EH (cell line): ENCODE measurements around the gene MTMR3.
"Not testable (repeated sequence)": the region's sequence is repeated elsewhere in the genome, so short reads cannot be mapped to it uniquely, and the experiment has no call there.

ENCODE experiments used
- DNase-seq: peaks from one replicate; pipeline ENCODE4 v3.0.0-alpha.2; 2015; ENCODE audit warnings: low read depth

Gene MTMR3

DNA sequence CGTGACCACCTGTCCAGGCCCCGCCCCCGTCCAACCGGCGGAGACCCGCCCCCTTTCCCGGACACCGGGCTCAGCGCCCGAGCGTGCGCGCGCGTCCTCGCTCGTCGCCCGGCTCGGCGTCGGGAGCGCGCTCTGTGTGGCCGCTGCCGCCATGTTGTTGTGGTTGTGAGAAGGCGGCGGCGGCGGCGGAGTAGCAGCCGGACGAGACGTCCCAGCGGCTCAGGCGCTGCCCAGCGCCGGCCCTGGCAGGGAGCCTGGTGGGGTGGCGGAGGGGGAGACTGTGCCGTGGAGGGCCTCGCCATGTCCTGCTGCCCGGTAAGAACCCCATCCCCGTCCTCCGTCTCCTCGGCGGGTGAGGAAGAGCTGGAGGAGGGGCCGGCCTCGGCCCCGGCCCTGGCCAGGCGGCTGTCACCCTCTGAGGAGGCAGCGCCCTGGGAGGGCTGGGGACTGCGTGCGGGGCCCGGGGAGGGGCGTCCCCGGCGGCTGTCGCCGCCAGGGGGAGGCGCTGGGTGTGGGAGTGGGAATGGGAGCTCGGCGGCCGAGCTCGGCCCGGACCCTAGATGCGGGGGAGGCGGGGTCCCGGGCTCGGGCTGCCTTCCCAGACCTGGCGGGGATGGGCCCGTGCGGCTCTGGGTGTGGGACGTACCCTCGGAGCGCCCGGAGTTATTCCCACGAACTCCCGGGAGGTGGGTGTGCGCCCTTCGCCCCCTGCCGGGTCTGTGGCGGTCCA lies at the start of gene MTMR3:
MTMR3 (plus strand) TSS at position 130 of the 730 bp plus-strand sequence. CDS start 87,886 bp downstream, outside the sequence.
- peak; percentile 89 for DNase-seq

GRCh38 chr22:29833392-29833965 lies 49.5 kb upstream of the MTMR3 start:
- DNase-seq = no peak

DNA sequence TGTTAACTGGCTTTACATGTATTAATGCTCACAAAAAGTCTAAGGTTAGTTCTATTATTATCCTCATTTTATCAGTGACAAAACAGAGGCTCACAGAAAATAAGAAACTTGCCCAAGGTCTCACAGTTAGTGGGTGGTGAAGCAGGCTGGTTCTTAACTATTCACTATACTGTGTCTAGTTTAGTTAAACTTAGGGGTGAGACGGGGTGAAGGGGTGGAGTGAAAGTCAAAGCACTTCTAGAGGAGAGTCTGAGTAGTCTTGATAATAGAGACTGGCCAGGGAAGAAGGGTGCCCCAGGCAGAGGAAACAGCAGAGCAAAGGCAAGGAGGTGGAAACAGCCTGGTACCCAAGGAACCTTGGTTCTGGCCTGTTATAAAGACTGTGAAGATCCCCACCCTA lies 48.9 kb upstream of the MTMR3 start:
- DNase-seq = no peak

DNA sequence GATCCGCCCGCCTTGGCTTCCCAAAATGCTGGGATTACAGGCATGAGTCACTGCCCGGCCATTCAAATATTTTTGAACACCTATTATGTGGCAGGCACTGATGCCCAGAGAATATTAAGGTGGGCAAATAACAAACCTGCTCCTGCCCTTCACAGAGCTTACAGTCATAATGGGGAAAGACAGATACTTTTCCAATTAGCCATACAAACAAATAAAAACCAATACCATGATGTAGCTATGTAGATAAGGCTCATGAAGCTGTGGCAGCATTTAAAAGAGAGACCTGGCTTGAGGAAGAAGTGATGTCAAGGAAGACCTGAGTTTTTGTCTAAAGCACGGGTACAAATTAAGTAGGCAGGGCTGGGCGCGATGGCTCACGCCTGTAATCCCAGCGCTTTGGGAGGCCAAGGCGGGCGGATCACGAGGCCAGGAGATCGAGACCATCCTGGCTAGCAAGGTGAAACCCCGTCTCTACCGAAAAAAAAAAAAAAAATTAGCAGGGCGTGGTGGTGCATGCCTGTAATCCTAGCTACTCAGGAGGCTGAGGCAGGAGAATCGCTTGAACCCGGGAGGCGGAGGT lies 46.1 kb upstream of the MTMR3 start:
- DNase-seq = not testable (repeated sequence)

DNA sequence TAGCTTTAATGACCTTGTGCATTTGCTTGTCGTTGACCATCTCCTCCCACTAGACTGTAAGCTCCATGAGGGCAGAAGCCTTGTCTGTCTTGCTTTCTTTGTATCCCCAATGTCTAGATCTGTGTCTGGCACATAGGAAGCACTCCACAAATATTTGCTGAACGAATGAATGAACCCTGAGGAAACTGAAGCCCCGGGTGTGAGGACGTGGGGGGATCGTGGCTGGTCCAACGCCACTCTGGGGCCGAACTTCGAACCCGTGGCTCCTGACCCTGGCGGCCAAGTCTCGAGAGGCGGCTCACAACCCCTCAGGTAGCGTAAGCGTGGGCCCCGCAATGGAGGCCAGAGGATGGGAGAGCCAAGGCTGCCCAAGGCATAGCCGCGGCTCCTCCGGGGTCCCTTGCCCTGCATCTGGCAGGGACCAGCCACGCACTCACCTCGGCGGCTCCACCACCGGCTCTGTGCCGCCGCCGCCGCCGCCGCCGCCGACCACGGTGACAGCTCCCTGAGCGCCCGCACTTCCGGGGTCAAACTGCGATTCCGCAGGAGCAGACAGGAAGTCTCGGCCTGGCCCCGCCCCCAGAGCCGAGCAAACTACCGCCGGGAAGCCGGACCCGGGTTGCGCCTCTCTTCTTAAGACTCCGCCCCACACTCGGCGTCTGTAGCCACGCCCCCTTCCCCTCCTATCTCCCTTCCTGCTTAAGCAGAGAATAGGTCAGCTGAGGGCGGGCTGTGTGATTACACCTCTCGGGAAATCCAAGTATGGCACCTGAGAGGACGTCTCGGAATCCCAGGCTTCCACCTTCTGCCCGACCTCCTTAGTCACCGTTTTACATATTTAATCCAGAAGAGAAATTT lies 45.0 kb upstream of the MTMR3 start, which contains the start of gene ASCC2:
ASCC2 (minus strand) TSS at position 534 of the 858 bp plus-strand sequence. CDS start 5,949 bp downstream, outside the sequence.
- DNase-seq = peak; percentile 98

GRCh38 chr22:29838599-29838956 lies 44.4 kb upstream of the MTMR3 start:
- DNase-seq = no peak

DNA sequence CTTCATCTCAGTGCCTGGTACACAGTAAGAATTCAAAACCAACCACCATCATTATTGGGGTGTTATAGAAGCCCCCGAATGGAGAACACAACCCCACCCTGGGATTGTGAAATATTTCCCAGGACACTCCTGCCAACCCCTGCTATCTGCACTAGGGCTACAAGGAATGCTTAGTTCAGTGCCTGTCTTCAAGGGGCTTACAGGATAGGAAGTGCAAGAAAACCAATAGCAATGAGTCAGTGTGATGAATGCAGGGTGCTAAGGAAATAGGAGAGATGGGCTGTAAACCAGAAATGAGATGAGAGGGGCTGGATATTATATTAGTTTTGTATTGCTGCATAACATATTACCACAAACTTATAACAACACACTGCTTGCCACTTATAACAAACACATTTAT lies 43.9 kb upstream of the MTMR3 start:
- DNase-seq = no peak

DNA sequence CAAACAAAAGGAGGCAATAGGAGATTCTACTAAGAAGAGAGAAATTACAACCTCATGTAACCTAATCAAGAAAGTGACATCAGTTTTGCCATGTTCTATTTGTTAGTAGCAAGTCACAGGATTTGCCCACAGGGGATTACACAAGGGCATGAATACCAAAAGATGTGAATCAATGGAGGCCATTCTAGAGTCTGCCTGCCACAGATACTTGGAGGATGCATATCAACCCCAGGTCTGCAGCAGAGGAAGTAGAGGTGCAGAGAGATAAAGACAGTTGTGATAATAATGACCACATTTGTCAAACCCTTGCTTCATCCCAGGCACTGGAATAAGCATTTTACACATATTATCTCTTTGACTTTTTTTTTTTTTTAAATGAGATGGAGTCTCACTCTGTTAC lies 42.5 kb upstream of the MTMR3 start:
- DNase-seq = peak; percentile 29

GRCh38 chr22:29842172-29842571 lies 40.8 kb upstream of the MTMR3 start:
- no peak for DNase-seq

DNA sequence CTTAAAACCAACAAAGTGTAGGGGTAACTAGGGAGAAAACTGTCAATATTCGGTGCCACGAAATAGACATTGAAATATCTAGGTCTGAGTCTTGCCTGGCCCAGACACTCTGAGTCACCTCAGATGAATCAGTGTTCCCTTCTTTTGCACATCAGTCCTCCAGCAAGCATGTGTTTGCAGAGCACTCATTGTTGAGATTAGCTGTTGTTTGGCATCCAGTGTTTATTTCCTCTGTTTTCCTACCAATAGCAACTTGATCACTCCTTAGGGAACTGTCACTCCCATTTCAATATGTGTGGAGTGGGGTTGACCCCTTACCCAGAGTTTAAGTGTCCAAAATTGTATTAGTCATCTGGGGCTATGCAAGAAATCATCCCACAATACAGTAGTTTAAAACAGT lies 40.2 kb upstream of the MTMR3 start:
- DNase-seq = peak; percentile 83

DNA sequence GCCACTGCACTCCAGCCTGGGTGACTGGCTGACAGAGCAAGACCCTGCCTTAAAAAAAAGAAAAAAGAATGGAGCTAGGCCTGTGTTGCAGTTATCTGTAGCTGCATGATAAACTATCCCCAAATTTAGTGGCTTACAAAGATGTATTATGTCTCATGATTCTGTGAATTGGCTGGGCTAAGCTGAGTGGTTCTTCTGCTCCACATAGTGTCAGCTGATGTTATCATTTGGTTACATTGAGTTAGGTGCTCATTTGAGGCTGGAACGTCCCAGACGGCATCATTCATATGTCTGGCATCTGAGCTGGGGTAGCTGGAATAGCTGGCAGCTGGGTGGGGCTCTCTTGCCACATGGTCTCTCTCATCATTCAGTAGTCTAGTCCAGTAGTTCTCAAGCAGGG lies 36.7 kb upstream of the MTMR3 start:
- no peak for DNase-seq

GRCh38 chr22:29848111-29848510 lies 34.9 kb upstream of the MTMR3 start:
- DNase-seq = no peak

- no peak for DNase-seq
Measured at GRCh38 chr22:29854432-29854831, 28.5 kb upstream of the MTMR3 start.

- no peak for DNase-seq
Measured at GRCh38 chr22:29855611-29856181, 27.3 kb upstream of the MTMR3 start.

- DNase-seq = no peak
Measured at GRCh38 chr22:29856496-29856895, 26.5 kb upstream of the MTMR3 start.

DNA sequence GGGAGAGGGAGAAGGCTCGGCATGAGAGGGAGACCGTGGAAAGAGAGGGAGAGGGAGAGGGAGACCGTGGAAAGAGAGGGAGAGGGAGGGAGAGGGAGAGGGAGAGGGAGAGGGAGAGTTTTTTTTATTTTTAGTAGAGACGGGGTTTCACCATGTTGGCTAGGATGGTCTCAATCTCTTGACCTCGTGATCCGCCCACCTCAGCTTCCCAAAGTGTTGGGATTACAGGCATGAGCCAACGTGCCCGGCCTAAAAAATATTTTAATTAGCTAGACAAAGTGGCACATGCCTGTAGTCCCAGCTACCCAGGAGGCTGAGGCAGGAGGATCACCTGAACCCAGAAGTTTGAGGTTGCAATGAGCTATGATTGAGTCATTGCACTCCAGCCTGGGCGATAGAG lies 23.9 kb upstream of the MTMR3 start:
- not testable (repeated sequence) for DNase-seq

DNA sequence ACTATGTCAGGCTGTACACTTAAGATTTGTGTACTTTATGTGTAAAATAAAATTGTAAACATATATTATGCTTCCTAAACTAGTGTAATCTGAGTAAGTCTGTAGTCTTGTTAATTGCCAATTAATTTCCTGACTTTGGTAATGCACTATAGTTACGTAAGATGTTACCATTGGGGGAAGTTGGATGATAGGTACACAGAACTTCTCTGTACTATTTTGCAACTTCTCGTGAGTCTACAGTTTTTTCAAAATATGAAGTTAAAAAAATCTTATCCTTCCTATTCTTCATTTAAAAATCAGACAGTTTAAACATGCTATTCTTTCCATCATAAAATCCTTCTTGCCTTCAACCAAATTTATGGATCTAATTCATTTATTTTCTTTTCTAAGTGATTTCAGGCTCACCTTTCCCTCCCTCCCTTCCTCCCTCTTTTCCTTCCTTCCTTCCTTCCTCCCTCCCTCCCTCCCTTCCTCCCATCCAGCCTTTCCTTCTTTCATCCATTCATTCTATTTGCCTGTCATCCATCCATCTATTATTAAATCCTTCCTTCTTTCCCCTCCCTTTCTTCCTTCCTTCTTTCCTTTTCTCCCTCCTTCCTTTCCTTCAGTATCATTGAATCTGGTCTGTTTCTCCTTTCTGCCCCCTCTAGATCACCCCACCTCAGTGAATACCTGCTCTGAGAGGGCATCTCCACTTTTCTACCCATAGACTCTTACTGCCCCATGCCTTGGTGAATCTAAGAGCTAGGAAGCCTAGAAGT lies 22.8 kb upstream of the MTMR3 start:
- no peak for DNase-seq

DNA sequence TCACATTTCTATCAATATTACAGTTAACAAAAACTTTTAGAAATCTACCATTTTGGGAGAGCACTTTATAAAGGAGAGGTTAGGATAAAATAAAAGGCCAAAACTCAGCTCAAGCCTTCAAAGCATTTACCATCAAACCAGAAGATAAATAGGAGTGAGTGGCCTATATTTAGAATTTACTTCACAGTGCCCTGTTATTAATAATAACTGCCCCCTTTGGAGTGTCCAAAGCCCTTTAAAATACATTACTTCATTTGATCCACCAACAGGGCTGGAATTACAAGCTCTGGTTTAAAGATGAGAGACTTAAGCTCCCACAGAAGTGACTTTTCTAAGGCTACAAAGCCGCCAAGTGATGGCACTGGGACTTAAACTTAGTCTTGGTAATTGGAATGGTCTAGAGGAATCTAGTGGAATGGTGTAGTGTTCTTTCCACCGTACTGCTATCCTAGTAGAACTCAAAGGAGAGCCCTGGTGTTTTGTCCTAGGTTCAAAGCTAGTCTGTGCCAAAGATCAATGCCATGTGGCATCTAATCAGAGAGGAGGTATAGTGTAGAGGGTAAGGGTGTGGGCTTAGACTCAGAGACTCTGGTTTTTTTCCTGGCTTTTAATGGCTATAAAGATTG lies 21.2 kb upstream of the MTMR3 start:
- no peak for DNase-seq

- DNase-seq = not testable (repeated sequence)
Measured at GRCh38 chr22:29865572-29865971, 17.4 kb upstream of the MTMR3 start.

DNA sequence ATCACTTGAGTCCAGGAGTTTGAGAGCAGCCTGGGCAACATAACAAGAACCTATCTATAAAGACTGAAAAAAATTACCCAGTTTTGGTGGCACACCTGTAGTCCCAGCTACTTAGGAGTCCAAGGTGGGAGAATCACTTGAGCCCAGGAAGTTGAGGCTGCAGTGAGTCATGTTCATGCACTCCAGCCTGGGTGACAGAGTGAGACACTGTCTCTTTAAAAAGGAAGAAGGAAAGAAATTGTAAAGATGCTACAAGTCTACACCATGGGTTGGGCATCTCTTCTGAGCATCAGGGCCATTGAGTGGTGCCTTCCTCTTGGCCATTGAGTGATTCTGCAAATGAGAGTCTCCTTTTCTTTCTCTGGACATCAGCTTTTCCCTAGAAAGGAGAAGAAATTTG lies 15.7 kb upstream of the MTMR3 start:
- no peak for DNase-seq

GRCh38 chr22:29867851-29868250 lies 15.1 kb upstream of the MTMR3 start:
- no peak for DNase-seq
